PC-3 (cell line): Measurements from ENCODE around the gene PLPPR2. TPM values are rescaled to one million over a fixed set of nuclear protein-coding genes. Genes with fewer than 3 reads are reported as not detected.

Experiments
- ATAC-seq: fragments of 200-7000 bp; cut with Tn5 transposase; 2 replicates; pipeline ENCODE4 v1.9.1; 2020; ENCODE audit warnings: mild to moderate bottlenecking, moderate library complexity
- BruUV-seq: library from RNA; stranded (reverse); fragments of 400-500 nt; replicated peaks from 2 replicates; lab custom pipeline; 2021; lab: Mats Ljungman, UMichigan
- CTCF ChIA-PET: fragments of 300-600 bp; sonication (Branson Sonifier 250); formaldehyde crosslinking; loops from one replicate; lab custom pipeline; 2022; ENCODE audit warnings: antibody characterized with exemption; lab: Charles Lee
- POLR2A ChIA-PET: fragments of 300-600 bp; sonication (Branson Sonifier 250); formaldehyde crosslinking; loops from one replicate; lab custom pipeline; 2022; ENCODE audit warnings: antibody characterized with exemption; ENCODE audit not compliant: unreplicated experiment; lab: Charles Lee
- DNase-seq: peaks from one replicate; pipeline ENCODE4 v3.0.0-alpha.2; 2015
- H2AFZ ChIP-seq: fragments of 300-600 bp; sonication (generic); 2 replicates; pipeline ENCODE4 v1.6.0; 2016; ENCODE audit warnings: antibody characterized with exemption, low read length
- H3F3A ChIP-seq: fragments of 300-600 bp; sonication (generic); one replicate; pipeline ENCODE4 v1.6.0; 2017; ENCODE audit warnings: antibody characterized with exemption, low read length, control low read depth, mild to moderate bottlenecking; ENCODE audit not compliant: unreplicated experiment
- H3K27ac ChIP-seq: fragments of 300-600 bp; sonication (generic); 2 replicates; pipeline ENCODE4 v1.5.1; 2016; ENCODE audit warnings: mild to moderate bottlenecking, low read length
- H3K27me3 ChIP-seq: fragments of 300-600 bp; sonication (generic); 2 replicates; pipeline ENCODE4 v1.6.1; 2016; ENCODE audit warnings: low read length, mixed read lengths
- H3K36me3 ChIP-seq: fragments of 300-600 bp; sonication (generic); 2 replicates; pipeline ENCODE4 v1.6.1; 2016; ENCODE audit warnings: low read depth, mixed run types, low read length, mixed read lengths
- H3K4me1 ChIP-seq: fragments of 300-600 bp; sonication (generic); 2 replicates; pipeline ENCODE4 v1.5.1; 2016; ENCODE audit warnings: low read length; ENCODE audit not compliant: insufficient read depth
- H3K4me2 ChIP-seq: fragments of 300-600 bp; sonication (generic); 2 replicates; pipeline ENCODE4 v1.6.0; 2016; ENCODE audit warnings: low read length
- H3K4me3 ChIP-seq: fragments of 300-600 bp; sonication (generic); 2 replicates; pipeline ENCODE4 v1.5.1; 2016; ENCODE audit warnings: mild to moderate bottlenecking, low read length, mixed read lengths
- H3K79me2 ChIP-seq: fragments of 300-600 bp; sonication (generic); 2 replicates; pipeline ENCODE4 v1.6.1; 2017; ENCODE audit warnings: low read length, mixed read lengths
- H3K9ac ChIP-seq: fragments of 300-600 bp; sonication (generic); 2 replicates; pipeline ENCODE4 v1.6.0; 2016; ENCODE audit warnings: mild to moderate bottlenecking, low read length
- H3K9me2 ChIP-seq: fragments of 300-600 bp; sonication (generic); replicated peaks from 2 replicates; pipeline ENCODE4 v1.6.1; 2016; ENCODE audit warnings: mixed run types, low read length, mixed read lengths
- H3K9me3 ChIP-seq: fragments of 300-600 bp; sonication (generic); 2 replicates; pipeline ENCODE4 v1.6.1; 2016; ENCODE audit warnings: low read length, mixed read lengths
- H4K20me1 ChIP-seq: fragments of 300-600 bp; sonication (generic); 2 replicates; pipeline ENCODE4 v1.6.1; 2016; ENCODE audit warnings: low read length, mixed read lengths
- EZH2 ChIP-seq: fragments of 300-600 bp; sonication (generic); IDR thresholded peaks from one replicate; pipeline ENCODE4 v1.6.1; 2017; ENCODE audit warnings: antibody characterized with exemption, mild to moderate bottlenecking, low read length; ENCODE audit not compliant: unreplicated experiment
- EZH2phosphoT487 ChIP-seq: fragments of 300-600 bp; sonication (generic); IDR thresholded peaks from 2 replicates; pipeline ENCODE4 v1.6.1; 2018; ENCODE audit warnings: mild to moderate bottlenecking, antibody characterized with exemption, low read length, borderline replicate concordance
- intact Hi-C: fragments of 100-400 bp; cut with micrococcal nuclease; formaldehyde crosslinking; loops from 2 replicates; pipeline ENCODE4 v1.9.0; 2023
- total RNA-seq: library from RNA; depleted of rRNA; stranded (reverse); fragments of >200 nt; gene quantifications from 2 replicates; pipeline ENCODE4 v1.2.3, GENCODE V29; 2014
- TF ChIP-seq, protein P1 (sequence below): fragments of 300-600 bp; sonication (generic); conservative IDR thresholded peaks from 2 replicates; pipeline ENCODE4 v1.5.1; 2017; ENCODE audit warnings: antibody characterized with exemption, low read depth, mild to moderate bottlenecking, low read length

Gene PLPPR2
- total RNA-seq, 1 experiment from 2014 or later, result 38.0 TPM

DNA sequence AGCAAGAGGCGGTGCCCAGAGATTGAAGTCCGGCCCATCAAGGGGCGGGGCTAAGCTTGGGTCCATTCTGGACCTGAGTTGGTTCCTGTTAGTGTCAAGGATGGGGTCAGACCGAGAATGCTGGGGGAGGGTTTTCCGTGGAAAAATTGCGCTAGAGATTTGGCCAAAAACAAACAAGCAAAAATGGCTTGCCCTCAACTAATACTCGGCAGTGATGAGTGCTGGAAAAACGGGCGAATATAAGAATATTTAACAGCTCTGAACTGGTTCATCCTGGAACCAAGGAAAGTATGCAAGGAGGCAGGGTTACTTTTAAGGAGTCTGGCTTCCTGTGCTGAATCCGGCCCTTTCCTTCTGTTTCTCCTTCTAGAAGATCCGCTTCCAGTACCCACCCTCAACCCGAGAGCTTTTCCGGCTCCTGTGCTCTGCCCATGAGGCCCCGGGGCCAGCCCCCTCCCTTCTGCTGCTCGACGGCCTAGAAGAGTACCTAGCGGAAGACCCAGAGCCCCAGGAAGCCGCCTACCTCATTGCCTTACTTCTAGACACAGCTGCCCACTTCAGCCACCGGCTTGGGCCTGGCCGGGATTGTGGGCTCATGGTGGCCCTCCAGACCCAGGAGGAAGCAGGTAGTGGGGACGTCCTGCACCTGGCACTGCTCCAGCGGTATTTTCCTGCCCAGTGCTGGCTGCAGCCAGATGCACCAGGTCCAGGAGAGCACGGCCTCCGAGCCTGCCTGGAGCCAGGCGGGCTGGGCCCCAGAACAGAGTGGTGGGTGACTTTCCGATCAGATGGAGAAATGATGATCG is 20.1 kb downstream of the PLPPR2 start:
- TSS peak; percentile 92 for BruUV-seq
- Histone ChIP-seq H3K4me3 (peak overlapping the region; percentile 68), H4K20me1 (no peaks in the 10 kb centered on the region), H3K4me2 (peak overlapping the region; percentile 93), H3K27ac (peak overlapping the region; percentile 37), H3K9me3 (no peaks in the 10 kb centered on the region), H3K9ac (peak overlapping the region; percentile 52), H3K9me2 (no peaks in the 10 kb centered on the region), H3K27me3 (no peaks in the 10 kb centered on the region), H3K79me2 (peaks cover 28% of the 10 kb centered on the region), H3K4me1 (peaks cover 55% of the 10 kb centered on the region), H3F3A (peaks cover 12% of the 10 kb centered on the region), H2AFZ (peak overlapping the region; percentile 25), H3K36me3 (no peaks in the 10 kb centered on the region)
- TF ChIP-seq EZH2, result no peak
- no peak for TF ChIP-seq EZH2phosphoT487
- TF ChIP-seq, protein P1, sequence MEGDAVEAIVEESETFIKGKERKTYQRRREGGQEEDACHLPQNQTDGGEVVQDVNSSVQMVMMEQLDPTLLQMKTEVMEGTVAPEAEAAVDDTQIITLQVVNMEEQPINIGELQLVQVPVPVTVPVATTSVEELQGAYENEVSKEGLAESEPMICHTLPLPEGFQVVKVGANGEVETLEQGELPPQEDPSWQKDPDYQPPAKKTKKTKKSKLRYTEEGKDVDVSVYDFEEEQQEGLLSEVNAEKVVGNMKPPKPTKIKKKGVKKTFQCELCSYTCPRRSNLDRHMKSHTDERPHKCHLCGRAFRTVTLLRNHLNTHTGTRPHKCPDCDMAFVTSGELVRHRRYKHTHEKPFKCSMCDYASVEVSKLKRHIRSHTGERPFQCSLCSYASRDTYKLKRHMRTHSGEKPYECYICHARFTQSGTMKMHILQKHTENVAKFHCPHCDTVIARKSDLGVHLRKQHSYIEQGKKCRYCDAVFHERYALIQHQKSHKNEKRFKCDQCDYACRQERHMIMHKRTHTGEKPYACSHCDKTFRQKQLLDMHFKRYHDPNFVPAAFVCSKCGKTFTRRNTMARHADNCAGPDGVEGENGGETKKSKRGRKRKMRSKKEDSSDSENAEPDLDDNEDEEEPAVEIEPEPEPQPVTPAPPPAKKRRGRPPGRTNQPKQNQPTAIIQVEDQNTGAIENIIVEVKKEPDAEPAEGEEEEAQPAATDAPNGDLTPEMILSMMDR, result no peak
- ChIA-PET CTCF (interaction anchor here (0.5 to 1.9 kb wide), 9 partner anchors 9 to 1403 kb away, joined by 3 to 13 read pairs (median 5); partner anchors contain the start of genes EPOR and PRKCSH), POLR2A (interaction anchor here (0.6 to 1.9 kb wide), 6 partner anchors 29 to 233 kb away, joined by 3 to 34 read pairs (median 6); partner anchors contain the start of genes CCDC159, RAB3D, RGL3 and TMEM205)
- DNase-seq (peak; percentile 49), ATAC-seq (peak; percentile 3)
- intact Hi-C loops, result loop anchor here (1.0 kb wide), 1 partner anchor 36 kb away; the partner anchor contains the start of gene RAB3D

DNA sequence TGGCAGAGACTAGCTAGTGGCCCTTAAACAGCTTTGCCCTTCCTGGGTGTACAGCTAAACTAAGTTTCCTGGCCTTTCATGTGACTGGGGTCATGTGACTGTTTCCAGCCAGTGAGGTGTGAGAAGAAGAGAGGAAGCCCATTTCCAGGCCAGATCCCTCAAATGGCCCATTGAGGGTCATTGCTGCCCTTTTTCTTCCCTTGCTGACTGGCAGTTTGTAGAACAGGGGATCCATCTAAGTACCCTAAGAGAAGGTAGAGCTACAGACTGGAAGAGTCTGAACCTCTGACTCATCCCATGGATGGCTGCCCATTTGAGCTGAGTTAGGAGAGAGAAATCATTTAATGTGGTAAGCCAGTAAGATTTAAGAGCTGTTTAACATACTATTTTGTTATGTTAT is 22.0 kb downstream of the PLPPR2 start:
- BruUV-seq, result no TSS peak
- peak overlapping the region; percentile 73 for H3K27ac ChIP-seq
- no peaks in the 10 kb centered on the region for H4K20me1 ChIP-seq
- H3K9ac ChIP-seq, result no peak overlapping the region
- no peak overlapping the region for H2AFZ ChIP-seq
- H3F3A ChIP-seq, result peaks cover 12% of the 10 kb centered on the region
- H3K79me2 ChIP-seq, result peaks cover 32% of the 10 kb centered on the region
- ChIA-PET CTCF (interaction anchor here (0.5 to 1.8 kb wide), 8 partner anchors 25 to 105 kb away, joined by 3 to 15 read pairs (median 4); partner anchors contain the start of genes CCDC159, PRKCSH and TMEM205), POLR2A (interaction anchor here (0.6 kb wide), 3 partner anchors 9 to 157 kb away, joined by 3 read pairs; partner anchors contain the start of gene PRKCSH)
- no peaks in the 10 kb centered on the region for H3K36me3 ChIP-seq
- H3K4me1 ChIP-seq, result peaks cover 64% of the 10 kb centered on the region
- no peak overlapping the region for H3K4me3 ChIP-seq
- TF ChIP-seq, protein P1, result no peak
- TF ChIP-seq EZH2, result no peak
- TF ChIP-seq EZH2phosphoT487, result no peak
- H3K9me3 ChIP-seq, result no peaks in the 10 kb centered on the region
- H3K4me2 ChIP-seq, result peak overlapping the region; percentile 76
- intact Hi-C loops, result no loop called here
- ATAC-seq (no peak), DNase-seq (peak; percentile 96)
- H3K9me2 ChIP-seq, result no peaks in the 10 kb centered on the region
- H3K27me3 ChIP-seq, result no peaks in the 10 kb centered on the region
